GM19324 (cell line): ENCODE measurements around the gene ASRGL1.

Experiments used
- ATAC-seq: cut with Tn5 transposase; IDR thresholded peaks from one replicate; pipeline ENCODE4 v1.9.1; 2021; ENCODE audit warnings: mild to moderate bottlenecking, moderate library complexity; ENCODE audit not compliant: unreplicated experiment, low FRiP score

Gene ASRGL1

DNA sequence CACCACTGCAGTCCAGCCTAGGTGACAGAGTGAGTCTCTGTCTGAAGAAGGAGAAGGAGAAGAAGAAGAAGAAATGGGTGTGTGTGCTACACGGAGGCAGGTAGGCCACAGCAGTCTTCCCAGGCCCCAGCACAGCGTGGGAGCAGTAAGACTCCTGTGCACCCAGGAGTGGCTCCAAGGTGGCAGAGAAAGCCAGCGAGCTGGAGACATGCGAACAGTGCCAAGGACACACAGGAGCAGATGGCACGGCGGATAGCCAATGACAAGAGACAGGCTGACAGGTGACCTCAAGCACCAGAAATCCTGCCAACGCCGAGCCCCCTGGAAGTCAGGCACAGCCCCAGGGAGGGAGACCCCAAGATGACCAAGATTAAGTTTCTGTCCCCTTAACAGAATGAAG lies 72.6 kb downstream of the ASRGL1 start:
- no peak for ATAC-seq

DNA sequence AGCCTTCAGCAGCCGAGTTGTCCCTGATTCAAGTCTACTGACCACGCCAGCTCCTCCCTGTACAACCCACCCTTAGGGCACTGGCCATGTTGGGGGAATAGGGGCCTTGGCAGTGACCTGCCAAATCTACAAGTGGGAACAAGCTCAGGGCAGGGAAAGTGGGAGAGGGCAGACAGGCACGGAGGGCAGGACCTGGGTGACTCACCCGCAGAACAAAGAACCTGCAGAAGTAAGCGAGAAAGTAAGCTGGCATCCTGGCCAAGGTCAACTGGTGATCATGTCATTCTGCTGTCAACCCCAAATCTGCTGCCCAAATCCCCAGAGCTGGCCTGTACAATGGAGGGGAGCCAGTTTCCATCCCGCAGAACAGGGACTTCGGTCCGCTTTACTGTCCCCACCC lies 73.7 kb downstream of the ASRGL1 start:
- ATAC-seq: no peak

DNA sequence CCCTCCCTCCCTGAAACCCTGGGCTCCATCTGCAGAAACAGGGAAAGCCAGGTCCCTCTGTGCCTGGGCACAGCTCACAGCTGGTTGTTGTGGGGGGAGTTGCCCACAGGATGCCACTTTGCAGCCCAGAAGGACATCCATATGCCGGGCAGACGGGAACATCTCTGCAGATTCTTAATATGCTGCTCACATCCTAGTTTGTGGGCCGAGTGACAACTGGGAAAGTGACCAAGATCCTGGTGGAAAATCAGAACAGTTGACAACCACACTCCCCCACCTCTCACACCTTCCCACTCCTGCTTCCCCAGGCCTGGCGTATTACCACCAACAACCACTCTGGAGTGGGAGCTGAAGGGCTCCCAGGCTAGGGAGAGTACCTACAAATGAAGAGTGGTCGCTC lies 74.3 kb downstream of the ASRGL1 start:
- ATAC-seq: no peak

DNA sequence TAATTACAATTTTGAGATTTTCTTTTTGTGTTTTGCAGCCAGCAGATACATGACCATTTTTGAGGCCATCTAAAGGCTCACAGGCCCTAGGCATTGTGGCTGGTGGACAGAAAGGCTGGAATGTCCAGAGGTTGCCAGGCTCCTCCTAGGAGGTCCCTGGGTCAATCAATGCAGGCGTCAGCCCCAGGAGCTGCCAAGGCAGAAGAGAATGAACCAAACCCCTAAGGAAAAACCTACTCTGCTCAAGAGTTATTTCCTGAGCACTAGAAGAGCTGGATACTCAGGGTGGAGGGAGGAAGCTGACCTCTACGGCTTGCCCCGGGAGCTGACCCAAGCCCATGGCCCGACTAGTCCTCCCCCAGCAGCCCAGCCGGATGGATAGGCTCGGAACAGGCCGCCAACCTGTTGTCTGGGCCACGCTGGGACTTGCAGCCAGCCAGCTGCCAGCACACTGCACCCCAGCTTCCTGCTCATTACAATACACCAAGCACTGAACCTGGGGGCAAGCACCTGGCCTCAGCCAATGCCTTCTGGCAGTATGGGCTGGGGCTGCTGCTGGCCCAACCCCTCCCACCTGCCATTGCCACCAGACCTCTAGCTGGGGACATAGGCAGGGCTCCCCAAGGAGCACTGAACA lies 75.9 kb downstream of the ASRGL1 start:
- no peak for ATAC-seq

DNA sequence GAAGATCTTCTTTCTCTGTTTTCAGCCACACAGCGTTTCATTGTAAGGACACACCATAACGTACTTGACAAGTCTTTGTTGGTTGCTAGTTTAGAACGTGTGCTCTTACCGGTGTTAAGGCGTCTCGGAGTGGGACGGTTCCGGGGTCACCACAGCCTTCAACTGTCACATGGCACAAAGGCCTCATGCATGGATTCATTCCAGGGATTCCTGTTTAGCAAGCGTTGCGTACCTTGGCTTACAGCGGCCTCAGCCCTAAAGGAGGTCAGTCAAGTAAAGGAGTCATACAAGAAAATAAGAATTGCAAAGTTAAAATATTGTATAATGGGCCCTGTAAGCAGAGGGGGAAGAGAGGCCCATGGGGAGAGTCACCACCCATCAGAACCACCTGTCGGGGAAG lies 79.3 kb downstream of the ASRGL1 start:
- ATAC-seq: no peak

DNA sequence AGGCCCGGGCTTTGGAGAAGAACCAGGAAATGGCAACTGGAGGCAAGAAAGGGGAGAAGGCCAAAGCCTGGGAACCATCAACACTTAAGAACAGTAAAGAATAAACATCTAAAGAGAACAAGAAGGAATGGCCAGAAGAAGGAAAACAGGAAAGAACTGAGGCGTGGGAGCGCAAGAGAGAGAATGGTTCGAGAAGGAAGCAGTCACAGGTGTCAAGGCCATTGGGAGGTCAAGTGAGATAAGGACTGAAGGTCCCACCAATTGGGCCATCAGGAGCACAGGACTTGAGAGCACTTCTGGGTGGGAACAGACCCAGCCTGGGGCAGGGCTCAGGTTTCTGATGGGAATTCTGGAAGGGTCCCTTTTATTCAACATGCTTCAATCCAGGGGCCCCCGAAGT lies 80.9 kb downstream of the ASRGL1 start:
- no peak for ATAC-seq

DNA sequence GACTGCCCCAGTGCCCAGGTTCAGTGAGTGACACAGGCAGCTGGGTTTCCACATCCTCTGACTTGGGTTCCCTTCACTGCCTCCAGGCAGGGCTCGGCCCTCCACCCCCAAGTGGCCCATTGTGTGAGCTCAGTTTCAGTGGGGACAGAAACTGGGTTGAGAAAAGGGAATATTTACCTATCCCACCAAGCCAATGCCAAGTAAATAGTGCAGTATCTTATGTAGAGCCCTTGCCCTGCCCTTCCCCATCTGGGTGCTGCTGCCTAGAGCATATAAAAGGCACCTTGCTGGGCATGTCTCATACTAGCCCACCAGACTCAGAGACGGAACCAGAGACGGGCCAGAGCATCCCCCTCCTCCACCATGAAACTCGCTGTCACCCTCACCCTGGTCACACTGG lies 81.5 kb downstream of the ASRGL1 start, which contains the start of gene SCGB1A1:
Gene SCGB1A1, plus strand, starts transcription at position 301 of the 400 bp plus-strand sequence. Its CDS starts 63 bp downstream, at position 364.
- ATAC-seq: no peak

DNA sequence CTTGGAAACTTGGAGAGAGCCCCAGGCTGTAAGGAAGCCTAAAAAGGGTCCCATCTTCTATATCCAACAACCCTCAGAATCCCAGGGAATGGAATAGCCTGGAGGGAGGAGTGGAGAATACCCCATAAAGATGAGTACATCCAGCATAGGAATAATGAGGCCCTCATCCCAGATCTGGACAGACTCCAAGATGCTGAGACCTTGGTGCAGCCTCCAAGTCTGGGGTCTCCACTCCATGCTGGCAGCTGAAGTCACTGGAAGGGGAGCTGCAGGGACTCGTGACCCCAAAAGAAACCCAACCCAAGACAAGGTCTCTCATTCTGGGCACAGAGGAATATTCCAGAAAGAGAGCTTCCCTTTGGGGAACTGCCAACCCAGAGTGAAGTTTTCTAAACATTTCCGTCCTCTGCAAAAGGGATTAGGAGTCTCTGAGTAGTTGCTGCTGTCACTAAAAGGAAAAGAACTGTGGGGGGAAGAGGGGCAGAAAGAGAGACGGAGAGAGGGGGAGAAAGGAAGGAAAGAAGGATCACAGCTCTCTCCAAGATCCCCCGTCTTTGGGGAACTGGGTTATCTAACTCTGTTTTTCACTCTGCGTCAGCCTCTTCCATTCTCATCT lies 82.2 kb downstream of the ASRGL1 start:
- no peak for ATAC-seq

DNA sequence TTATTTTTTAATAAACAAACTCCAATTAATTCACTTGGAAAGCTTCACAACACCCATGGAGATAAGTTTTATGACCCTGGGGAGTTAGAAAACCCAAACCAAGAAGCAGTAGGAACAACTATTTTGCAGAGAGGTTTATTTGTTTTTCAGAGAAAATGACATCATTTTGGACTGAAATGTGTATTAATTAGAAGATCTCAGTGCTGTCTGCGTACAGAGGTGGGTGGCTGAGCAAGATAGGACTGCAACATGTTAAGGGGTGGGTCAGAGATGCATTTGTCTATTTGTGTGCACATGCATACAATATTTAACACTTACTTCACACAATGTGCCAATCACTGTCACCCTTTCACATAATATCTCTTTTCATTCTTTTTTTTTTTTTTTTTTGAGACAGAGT lies 82.7 kb downstream of the ASRGL1 start:
- ATAC-seq: no peak

DNA sequence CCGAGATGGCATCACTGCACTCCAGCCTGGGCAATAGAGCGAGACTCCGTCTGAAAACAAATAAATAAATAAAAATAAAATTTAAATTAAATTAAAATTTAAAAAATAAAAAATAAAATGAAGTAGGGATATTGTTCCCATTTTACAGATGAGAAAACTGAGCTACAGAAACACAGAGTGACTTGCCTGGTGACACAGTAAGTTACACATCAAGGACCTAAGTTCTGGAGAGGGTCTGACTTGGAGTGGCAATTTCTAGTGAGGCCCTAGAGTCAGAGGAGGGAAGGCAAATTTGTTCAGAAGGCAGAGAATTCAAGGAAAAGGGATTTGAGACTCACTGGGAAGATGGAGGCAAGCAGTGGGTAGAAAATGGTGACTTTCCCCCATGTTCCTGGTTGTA lies 83.6 kb downstream of the ASRGL1 start:
- ATAC-seq: no peak

DNA sequence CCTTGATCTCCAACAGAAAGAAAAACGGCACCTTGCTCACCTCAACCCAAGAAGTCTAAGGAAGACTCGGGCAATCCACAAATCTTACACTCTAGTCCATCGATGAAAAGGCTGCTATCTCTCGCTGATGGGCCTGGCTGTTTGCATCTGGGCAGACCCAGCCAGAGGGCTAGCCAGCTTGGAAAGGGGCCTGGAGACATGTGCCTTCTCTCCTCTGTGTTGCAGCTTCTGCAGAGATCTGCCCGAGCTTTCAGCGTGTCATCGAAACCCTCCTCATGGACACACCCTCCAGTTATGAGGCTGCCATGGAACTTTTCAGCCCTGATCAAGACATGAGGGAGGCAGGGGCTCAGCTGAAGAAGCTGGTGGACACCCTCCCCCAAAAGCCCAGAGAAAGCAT lies 84.7 kb downstream of the ASRGL1 start:
- ATAC-seq: no peak

DNA sequence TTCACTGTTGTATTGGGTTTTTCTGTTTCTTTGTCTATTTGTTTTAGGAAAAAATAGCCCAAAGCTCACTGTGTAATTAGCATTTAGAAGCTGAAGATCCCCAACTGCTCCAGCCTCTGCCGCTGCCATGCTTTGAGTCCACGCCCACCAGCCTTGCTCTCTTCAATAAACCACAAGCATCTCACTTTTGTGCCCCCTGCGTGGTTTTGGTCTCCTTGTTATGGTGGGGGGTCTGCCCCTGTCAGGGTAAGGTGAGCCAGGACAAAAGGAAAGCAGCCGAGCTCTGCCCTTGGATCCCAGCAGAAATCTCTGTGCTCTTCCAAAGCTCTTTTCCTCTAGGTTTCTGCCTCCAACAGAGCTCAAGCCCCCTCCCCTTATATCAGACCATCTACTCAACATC lies 85.8 kb downstream of the ASRGL1 start:
- no peak for ATAC-seq

DNA sequence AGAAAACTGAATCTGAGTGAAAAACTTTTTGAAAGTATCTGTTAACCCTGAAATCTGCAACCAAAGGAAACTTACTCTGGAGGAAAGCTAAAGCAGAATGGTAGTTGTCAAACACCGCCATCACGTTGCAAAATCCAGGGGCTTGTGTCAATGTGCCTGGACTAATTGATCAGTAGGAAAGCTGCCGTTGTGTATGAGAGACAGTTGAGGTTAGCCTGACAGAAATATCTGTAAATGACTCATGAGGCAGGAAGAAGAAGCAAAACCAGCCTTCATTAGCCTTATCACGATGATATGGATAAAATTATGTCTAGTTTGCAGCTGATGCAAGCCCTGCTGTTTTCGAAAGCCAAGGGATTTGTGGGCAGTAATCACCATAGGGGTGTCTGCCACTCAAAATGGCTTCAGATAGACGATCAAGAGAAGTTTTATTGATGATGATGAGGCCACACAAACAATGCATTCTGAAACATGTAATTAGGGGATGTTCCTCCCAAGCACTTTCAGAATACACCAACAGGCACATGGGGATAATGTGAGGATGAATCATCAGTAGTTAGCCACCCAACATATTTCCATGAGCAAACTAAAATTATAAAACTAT lies 90.5 kb downstream of the ASRGL1 start:
- no peak for ATAC-seq

DNA sequence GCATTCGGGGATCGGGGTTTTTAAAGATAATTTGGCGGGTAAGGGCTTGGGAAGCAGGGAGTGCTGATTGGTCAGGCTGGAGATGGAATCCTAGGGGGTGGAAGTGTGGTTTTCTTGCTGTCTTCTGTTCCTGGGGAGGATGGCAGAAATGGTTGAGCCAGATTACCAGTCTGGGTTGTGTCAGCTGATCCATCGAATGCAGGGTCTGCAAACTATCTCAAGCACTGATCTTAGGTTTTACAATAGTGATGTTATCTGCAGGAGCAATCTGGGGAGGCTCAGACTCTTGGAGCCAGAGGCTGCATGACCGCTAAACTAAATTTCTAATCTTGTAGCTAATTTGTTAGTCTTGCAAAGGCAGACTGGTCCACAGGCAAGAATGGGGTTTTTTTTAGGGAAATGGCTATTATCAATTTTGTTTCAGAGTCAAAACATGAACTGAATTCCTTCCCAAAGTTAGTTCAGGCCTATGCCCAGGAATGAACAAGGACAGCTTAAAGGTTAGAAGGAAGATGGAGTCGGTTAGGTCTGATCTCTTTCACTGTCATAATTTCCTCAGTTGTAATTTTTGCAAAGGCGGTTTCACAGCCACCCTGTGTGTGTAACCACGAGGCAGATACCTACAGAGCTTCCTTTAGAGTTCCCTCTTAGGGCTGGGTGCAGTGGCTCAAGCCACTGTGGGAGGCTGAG lies 91.8 kb downstream of the ASRGL1 start:
- no peak for ATAC-seq

DNA sequence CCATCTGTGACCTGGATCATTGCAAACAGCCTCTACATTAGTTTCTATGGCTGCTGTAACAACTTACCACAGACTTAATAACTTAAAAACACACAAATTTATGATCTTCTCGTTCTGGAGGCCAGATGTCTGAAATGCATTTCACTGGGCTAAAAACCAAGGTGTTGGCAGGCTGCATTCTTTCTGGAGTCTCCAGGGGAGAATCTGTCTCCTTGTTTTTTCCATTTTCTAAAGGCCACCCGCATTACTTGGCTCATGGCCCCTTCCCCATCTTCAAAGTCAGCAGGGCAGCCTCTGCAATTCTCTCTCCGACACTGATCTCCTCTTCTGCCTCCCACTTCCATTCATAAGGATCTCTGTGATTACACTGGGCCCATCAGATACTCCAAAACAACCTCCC lies 93.2 kb downstream of the ASRGL1 start:
- ATAC-seq: no peak

DNA sequence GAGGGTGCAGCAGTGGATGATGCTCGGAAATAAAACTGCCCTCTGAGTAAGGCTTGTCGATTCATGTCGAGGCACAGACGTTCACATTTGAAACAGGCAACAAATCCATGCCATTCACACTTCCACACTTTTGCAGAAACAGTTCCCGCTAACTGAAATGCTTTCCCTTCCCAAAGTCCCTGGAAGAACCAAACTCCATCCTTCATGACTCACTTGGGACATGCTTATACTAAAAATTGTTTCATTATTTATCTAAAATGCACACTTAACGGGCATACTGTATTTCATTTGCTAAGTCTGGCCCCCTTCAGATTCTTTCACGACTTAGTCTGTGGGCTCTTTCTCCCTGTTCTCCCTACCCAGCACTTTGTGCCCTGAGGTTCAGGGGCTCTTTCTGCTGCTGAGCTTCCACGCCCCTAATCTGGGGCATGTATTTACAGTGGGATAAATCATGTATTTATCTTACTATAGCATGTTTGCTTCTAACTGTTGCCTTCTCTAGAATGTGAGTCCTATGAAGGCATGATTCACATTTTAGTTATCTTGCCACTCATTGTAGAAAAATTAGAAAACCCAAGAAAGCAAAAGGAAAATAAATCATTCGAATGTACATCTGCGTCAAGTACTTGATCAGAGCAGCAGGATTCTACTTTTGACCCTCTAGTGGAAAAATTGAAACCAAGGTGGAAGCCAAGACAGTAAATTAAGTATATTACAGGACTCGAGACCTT lies 94.1 kb downstream of the ASRGL1 start:
- no peak for ATAC-seq

DNA sequence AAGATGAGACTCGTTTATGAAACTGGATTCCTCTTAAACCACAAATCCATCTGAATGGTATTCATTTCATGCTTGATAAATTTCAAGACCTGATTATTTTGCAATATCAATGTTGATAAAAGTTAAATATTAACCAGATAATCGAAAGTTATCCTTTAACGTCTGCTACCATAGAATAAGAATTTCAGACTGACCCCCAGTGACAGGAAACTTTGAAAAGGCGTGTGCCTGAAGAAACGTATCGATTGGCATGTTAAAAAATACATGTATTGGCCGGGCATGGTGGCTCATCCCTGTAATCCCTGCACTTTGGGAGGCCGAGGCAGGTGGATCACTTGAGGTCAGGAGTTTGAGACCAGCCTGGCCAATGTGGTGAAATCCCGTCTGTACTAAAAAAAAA lies 95.4 kb downstream of the ASRGL1 start:
- ATAC-seq: no peak

DNA sequence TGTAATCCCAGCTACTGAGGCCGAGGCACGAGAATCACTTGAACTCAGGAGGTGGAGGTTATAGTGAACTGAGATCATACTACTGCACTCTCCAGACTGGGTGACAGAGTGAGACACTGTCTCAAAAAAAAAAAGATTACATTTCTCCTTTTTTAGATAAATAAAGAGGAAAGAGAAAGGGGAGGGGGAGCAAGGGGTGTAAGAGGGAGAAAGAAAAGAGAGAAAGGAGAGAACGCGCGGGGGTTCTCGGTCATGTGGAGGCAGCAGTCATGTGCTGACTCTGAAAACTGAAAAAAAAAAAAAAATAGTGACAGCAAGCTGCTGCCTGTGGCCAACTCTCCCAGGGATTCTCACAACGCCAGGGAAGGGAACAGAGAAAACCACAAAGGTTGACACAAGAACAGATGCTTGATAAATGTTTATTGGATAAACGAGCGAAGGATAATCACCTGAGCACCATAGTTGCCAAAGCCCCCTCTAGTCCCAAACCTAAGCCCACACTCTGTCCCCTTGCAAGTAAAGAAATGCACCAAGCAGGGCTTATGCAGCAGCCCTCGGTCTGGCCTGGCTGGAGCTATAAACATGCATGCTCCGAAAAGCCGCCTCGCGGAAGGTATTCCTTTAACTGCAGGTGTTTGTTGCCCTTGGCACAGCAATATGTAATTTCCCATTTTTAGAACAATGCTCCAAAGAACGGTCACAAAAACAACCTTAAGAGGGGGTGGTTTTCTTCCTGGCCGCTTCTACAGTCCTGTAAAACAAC lies 96.1 kb downstream of the ASRGL1 start:
- ATAC-seq: no peak

DNA sequence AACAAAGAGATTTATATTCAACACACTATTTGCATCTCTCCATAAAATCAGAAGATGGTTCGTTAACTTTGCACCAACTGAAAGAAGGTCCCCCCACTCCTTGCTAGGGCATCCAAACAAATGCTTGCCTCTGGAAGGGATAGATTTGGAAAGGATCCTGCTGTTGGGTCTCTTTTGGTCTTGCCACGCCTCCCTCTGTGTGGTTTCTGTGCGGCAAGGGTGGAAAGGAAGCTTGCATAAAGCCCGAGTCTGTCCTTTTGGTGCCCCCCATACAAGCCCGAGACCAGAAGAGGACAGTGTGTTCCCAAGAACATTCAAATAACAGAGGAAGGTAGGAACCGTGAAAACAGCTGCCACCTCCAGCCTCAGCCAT lies 96.6 kb downstream of the ASRGL1 start:
- ATAC-seq: no peak
